SIG-M5 treated with dmso at 0.1 percent for 504 hours (cell line): ENCODE data around the gene CD34.
A peak's percentile ranks its signal among the peaks of the same experiment; 100 is the strongest.
"Not testable (repeated sequence)": the region's sequence is repeated elsewhere in the genome, so short reads cannot be mapped to it uniquely, and the experiment has no call there.

ENCODE experiments used
- DNase-seq: peaks from one replicate; lab custom pipeline; 2025; ENCODE audit not compliant: unreplicated experiment; lab: John Stamatoyannopoulos, UW

CD34 gene

GRCh38 chr1:207933205-207933800 is 22.4 kb upstream of the CD34 start:
- no peak for DNase-seq

GRCh38 chr1:207926984-207927383 is 16.1 kb upstream of the CD34 start:
- no peak for DNase-seq

- not testable (repeated sequence) for DNase-seq
Measured at GRCh38 chr1:207925969-207926368, 15.0 kb upstream of the CD34 start.

GRCh38 chr1:207925210-207925609 is 14.3 kb upstream of the CD34 start:
- DNase-seq: no peak

- DNase-seq: no peak
Measured at GRCh38 chr1:207923561-207923960, 12.6 kb upstream of the CD34 start.

GRCh38 chr1:207923121-207923520 is 12.2 kb upstream of the CD34 start:
- DNase-seq: no peak

GRCh38 chr1:207922554-207922953 is 11.6 kb upstream of the CD34 start:
- no peak for DNase-seq

- DNase-seq: no peak
Measured at GRCh38 chr1:207921321-207921720, 10.4 kb upstream of the CD34 start.

GRCh38 chr1:207920444-207921021 is 9.6 kb upstream of the CD34 start:
- DNase-seq: no peak

GRCh38 chr1:207919523-207920170 is 8.7 kb upstream of the CD34 start:
- DNase-seq: peak; percentile 30

GRCh38 chr1:207918581-207918980 is 7.7 kb upstream of the CD34 start:
- no peak for DNase-seq

GRCh38 chr1:207918011-207918410 is 7.1 kb upstream of the CD34 start:
- no peak for DNase-seq

GRCh38 chr1:207917080-207917479 is 6.2 kb upstream of the CD34 start:
- no peak for DNase-seq

- no peak for DNase-seq
Measured at GRCh38 chr1:207913951-207914350, 3.0 kb upstream of the CD34 start.

- DNase-seq: no peak
Measured at GRCh38 chr1:207911856-207912760, 1.2 kb upstream of the CD34 start.

- DNase-seq: no peak
Measured at GRCh38 chr1:207909687-207910086, 1.2 kb downstream of the CD34 start.

- DNase-seq: no peak
Measured at GRCh38 chr1:207908107-207908734, 2.7 kb downstream of the CD34 start.

- no peak for DNase-seq
Measured at GRCh38 chr1:207904391-207904790, 6.5 kb downstream of the CD34 start.

- no peak for DNase-seq
Measured at GRCh38 chr1:207903767-207904166, 7.2 kb downstream of the CD34 start.

- DNase-seq: no peak
Measured at GRCh38 chr1:207903053-207903452, 7.9 kb downstream of the CD34 start.

GRCh38 chr1:207902566-207902965 is 8.4 kb downstream of the CD34 start:
- no peak for DNase-seq
